Erythroblast (primary cell): Measurements from ENCODE around the gene TBC1D10B.

Experiments used
- GATA1 ChIP-seq: IDR thresholded peaks from 2 replicates; pipeline ENCODE4 v1.6.1; 2011; ENCODE audit warnings: low read depth, mild to moderate bottlenecking, control low read depth, low read length, moderate library complexity
- POLR2A ChIP-seq: IDR thresholded peaks from 2 replicates; pipeline ENCODE4 v1.6.1; 2011; ENCODE audit warnings: mild to moderate bottlenecking, low read length

- no peak for TF ChIP-seq POLR2A
- TF ChIP-seq GATA1, result no peak
These were observed 29.3 kb upstream of the TBC1D10B start for GRCh38 chr16:30399435-30400186.
